Measurements from ENCODE around the gene CD109. TPM values are rescaled to one million over a fixed set of nuclear protein-coding genes. Genes with fewer than 3 reads are reported as not detected.
A peak's percentile ranks its signal among the peaks of the same experiment; 100 is the strongest.
"Not testable (repeated sequence)": the region's sequence is repeated elsewhere in the genome, so short reads cannot be mapped to it uniquely, and the experiment has no call there.

Gene CD109
- total RNA-seq, 1 donor from 2014 or later: 60.2 TPM

GRCh38 chr6:73803562-73804241 is 107.7 kb downstream of the CD109 start:
- Mint-ChIP-seq H3K36me3 (ENCODE audit: low read depth, unreplicated experiment) (peaks cover 8% of the 10 kb centered on the region), H3K9me3 (ENCODE audit: unreplicated experiment) (no peaks in the 10 kb centered on the region), H3K27ac (ENCODE audit: unreplicated experiment) (peak overlapping the region; percentile 94), H3K27me3 (ENCODE audit: unreplicated experiment) (no peaks in the 10 kb centered on the region), H3K4me1 (ENCODE audit: unreplicated experiment) (peaks cover 21% of the 10 kb centered on the region), H3K4me3 (ENCODE audit: unreplicated experiment) (peak overlapping the region; percentile 76)
- DNase-seq (ENCODE audit: low spot score): peak; percentile 68
- TF ChIP-seq CTCF (IDR thresholded peaks at IDR 0.05; ENCODE audit: unreplicated experiment): peak; percentile 56

GRCh38 chr6:73805221-73805620 is 109.2 kb downstream of the CD109 start:
- H3K36me3 Mint-ChIP-seq (ENCODE audit: low read depth, unreplicated experiment); H3K9me3 Mint-ChIP-seq (ENCODE audit: unreplicated experiment); H3K4me3 Mint-ChIP-seq (ENCODE audit: unreplicated experiment); H3K27me3 Mint-ChIP-seq (ENCODE audit: unreplicated experiment); DNase-seq (ENCODE audit: low spot score); H3K27ac Mint-ChIP-seq (ENCODE audit: unreplicated experiment): not testable (repeated sequence)
- H3K4me1 Mint-ChIP-seq (ENCODE audit: unreplicated experiment): peaks cover 19% of the 10 kb centered on the region

DNA sequence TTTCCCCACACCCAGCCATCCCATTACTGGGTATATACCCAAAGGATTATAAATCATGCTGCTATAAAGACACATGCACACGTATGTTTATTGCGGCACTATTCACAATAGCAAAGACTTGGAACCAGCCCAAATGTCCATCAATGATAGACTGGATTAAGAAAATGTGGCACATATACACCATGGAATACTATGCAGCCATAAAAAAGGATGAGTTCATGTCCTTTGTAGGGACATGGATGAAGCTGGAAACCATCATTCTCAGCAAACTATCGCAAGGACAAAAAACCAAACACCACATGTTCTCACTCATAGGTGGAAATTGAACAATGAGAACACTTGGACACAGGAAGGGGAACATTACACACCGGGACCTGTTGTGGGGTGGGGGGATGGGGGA is 110.0 kb downstream of the CD109 start:
- not testable (repeated sequence) for DNase-seq (ENCODE audit: low spot score); H3K9me3 Mint-ChIP-seq (ENCODE audit: unreplicated experiment); H3K27ac Mint-ChIP-seq (ENCODE audit: unreplicated experiment); H3K4me3 Mint-ChIP-seq (ENCODE audit: unreplicated experiment); H3K36me3 Mint-ChIP-seq (ENCODE audit: low read depth, unreplicated experiment); H3K27me3 Mint-ChIP-seq (ENCODE audit: unreplicated experiment)
- peaks cover 19% of the 10 kb centered on the region for H3K4me1 Mint-ChIP-seq (ENCODE audit: unreplicated experiment)

GRCh38 chr6:73811706-73812105 is 115.7 kb downstream of the CD109 start:
- Mint-ChIP-seq H3K4me1 (ENCODE audit: unreplicated experiment) (no peaks in the 10 kb centered on the region), H3K9me3 (ENCODE audit: unreplicated experiment) (no peaks in the 10 kb centered on the region), H3K27ac (ENCODE audit: unreplicated experiment) (no peak overlapping the region), H3K36me3 (ENCODE audit: low read depth, unreplicated experiment) (peaks cover 3% of the 10 kb centered on the region), H3K27me3 (ENCODE audit: unreplicated experiment) (no peaks in the 10 kb centered on the region), H3K4me3 (ENCODE audit: unreplicated experiment) (no peak overlapping the region)
- TF ChIP-seq CTCF (IDR thresholded peaks at IDR 0.05; ENCODE audit: unreplicated experiment): no peak
- no peak for DNase-seq (ENCODE audit: low spot score)

GRCh38 chr6:73817253-73817652 is 121.2 kb downstream of the CD109 start:
- DNase-seq (ENCODE audit: low spot score): no peak
- Mint-ChIP-seq H3K36me3 (ENCODE audit: low read depth, unreplicated experiment) (peaks cover 22% of the 10 kb centered on the region), H3K27ac (ENCODE audit: unreplicated experiment) (no peak overlapping the region), H3K9me3 (ENCODE audit: unreplicated experiment) (no peaks in the 10 kb centered on the region), H3K4me3 (ENCODE audit: unreplicated experiment) (no peak overlapping the region), H3K27me3 (ENCODE audit: unreplicated experiment) (no peaks in the 10 kb centered on the region), H3K4me1 (ENCODE audit: unreplicated experiment) (no peaks in the 10 kb centered on the region)
- no peak for TF ChIP-seq CTCF (IDR thresholded peaks at IDR 0.05; ENCODE audit: unreplicated experiment)

- no peak overlapping the region for H3K27ac Mint-ChIP-seq (ENCODE audit: unreplicated experiment)
- no peak for DNase-seq (ENCODE audit: low spot score)
- H3K4me1 Mint-ChIP-seq (ENCODE audit: unreplicated experiment): no peaks in the 10 kb centered on the region
- no peaks in the 10 kb centered on the region for H3K27me3 Mint-ChIP-seq (ENCODE audit: unreplicated experiment)
- no peaks in the 10 kb centered on the region for H3K9me3 Mint-ChIP-seq (ENCODE audit: unreplicated experiment)
- peaks cover 18% of the 10 kb centered on the region for H3K36me3 Mint-ChIP-seq (ENCODE audit: low read depth, unreplicated experiment)
- H3K4me3 Mint-ChIP-seq (ENCODE audit: unreplicated experiment): no peak overlapping the region
- TF ChIP-seq CTCF (IDR thresholded peaks at IDR 0.05; ENCODE audit: unreplicated experiment): no peak
Observed at GRCh38 chr6:73823046-73823735, 127.2 kb downstream of the CD109 start.
